IMR-90 (cell line): ENCODE results near the gene TSTD2. TPM values are rescaled to one million over a fixed set of nuclear protein-coding genes. Genes with fewer than 3 reads are reported as not detected.

Experiments
- ATAC-seq: fragments of 200-7000 bp; cut with Tn5 transposase; 2 replicates; pipeline ENCODE4 v1.9.1; 2020; ENCODE audit warnings: low read depth, mild to moderate bottlenecking, moderate library complexity
- BruUV-seq: library from RNA; stranded (reverse); fragments of 400-500 nt; replicated peaks from 2 replicates; lab custom pipeline; 2021; lab: Mats Ljungman, UMichigan
- CTCF ChIA-PET: fragments of 300-600 bp; formaldehyde crosslinking; extraction: SDS; loops from one replicate; lab custom pipeline; 2021; ENCODE audit warnings: antibody characterized with exemption; lab: Yijun Ruan, JAX
- POLR2A ChIA-PET: fragments of 300-600 bp; sonication (Branson Sonifier 250); formaldehyde crosslinking; loops from one replicate; lab custom pipeline; 2022; ENCODE audit warnings: antibody characterized with exemption; ENCODE audit not compliant: unreplicated experiment; lab: Charles Lee
- DNase-seq: peaks from one replicate; pipeline ENCODE4 v3.0.0; 2013
- H2AFZ ChIP-seq: replicated peaks from 2 replicates; pipeline ENCODE3; 2013; ENCODE audit warnings: low read length, mild to moderate bottlenecking; ENCODE audit not compliant: poor library complexity
- H2AK5ac ChIP-seq: 2 replicates; pipeline ENCODE4 v1.6.1; 2013; ENCODE audit warnings: low read depth, low read length, inconsistent platforms
- H2AK9ac ChIP-seq: replicated peaks from 2 replicates; pipeline ENCODE3; 2013; ENCODE audit warnings: mild to moderate bottlenecking, low read depth, low read length, moderate library complexity; ENCODE audit not compliant: poor library complexity
- H2BK120ac ChIP-seq: 2 replicates; pipeline ENCODE4 v1.6.1; 2013; ENCODE audit warnings: low read depth, low read length, inconsistent platforms
- H2BK15ac ChIP-seq: 3 replicates; pipeline ENCODE4 v1.6.1; 2013; ENCODE audit warnings: low read depth, low read length, inconsistent platforms
- H2BK20ac ChIP-seq: 2 replicates; pipeline ENCODE4 v1.6.1; 2013; ENCODE audit warnings: low read depth, mild to moderate bottlenecking, inconsistent platforms, low read length, moderate library complexity
- H2BK5ac ChIP-seq: 2 replicates; pipeline ENCODE4 v1.6.1; 2013; ENCODE audit warnings: mild to moderate bottlenecking, low read depth, low read length, inconsistent platforms; ENCODE audit not compliant: poor library complexity, severe bottlenecking
- H3K14ac ChIP-seq: replicated peaks from 2 replicates; pipeline ENCODE4 v1.6.1; 2013; ENCODE audit warnings: low read depth, low read length, inconsistent platforms
- H3K18ac ChIP-seq: 2 replicates; pipeline ENCODE4 v1.6.1; 2013; ENCODE audit warnings: low read depth, low read length, control low read depth
- H3K23ac ChIP-seq: 2 replicates; pipeline ENCODE4 v1.6.1; 2013; ENCODE audit warnings: low read depth, low read length, inconsistent platforms
- H3K27ac ChIP-seq: 2 replicates; pipeline ENCODE4 v1.5.1; 2013; ENCODE audit warnings: mild to moderate bottlenecking, control low read depth, low read length; ENCODE audit not compliant: insufficient read depth
- H3K27me3 ChIP-seq: 2 replicates; pipeline ENCODE4 v1.6.1; 2013; ENCODE audit warnings: low read length; ENCODE audit not compliant: control insufficient read depth, insufficient read depth
- H3K36me3 ChIP-seq: 2 replicates; pipeline ENCODE4 v1.6.1; 2013; ENCODE audit warnings: low read length, mixed read lengths; ENCODE audit not compliant: control insufficient read depth, insufficient read depth
- H3K4ac ChIP-seq: 2 replicates; pipeline ENCODE4 v1.6.1; 2013; ENCODE audit warnings: low read depth, low read length, inconsistent platforms
- H3K4me1 ChIP-seq: 2 replicates; pipeline ENCODE4 v1.6.1; 2013; ENCODE audit warnings: low read length, mixed read lengths; ENCODE audit not compliant: control insufficient read depth, insufficient read depth
- H3K4me2 ChIP-seq: 2 replicates; pipeline ENCODE4 v1.6.1; 2013; ENCODE audit warnings: low read depth, mild to moderate bottlenecking, control low read depth, low read length, moderate library complexity
- H3K4me3 ChIP-seq: 2 replicates; pipeline ENCODE4 v1.5.1; 2013; ENCODE audit warnings: low read depth, mild to moderate bottlenecking, control low read depth, low read length, moderate library complexity; ENCODE audit not compliant: insufficient read depth
- H3K56ac ChIP-seq: 2 replicates; pipeline ENCODE4 v1.6.1; 2013; ENCODE audit warnings: low read length, inconsistent platforms; ENCODE audit not compliant: insufficient read depth; ENCODE audit errors: extremely low read depth
- H3K79me1 ChIP-seq, 2 experiments: 2 replicates each; pipeline ENCODE4 v1.6.1; 2013; ENCODE audit warnings: low read length in 2 of 2, inconsistent platforms in 1 of 2, low read depth in 1 of 2
- H3K9ac ChIP-seq: 2 replicates; pipeline ENCODE4 v1.6.1; 2013; ENCODE audit warnings: low read depth, low read length, control low read depth
- H3K9me1 ChIP-seq: 2 replicates; pipeline ENCODE4 v1.6.1; 2013; ENCODE audit warnings: low read length, inconsistent platforms; ENCODE audit not compliant: insufficient read depth
- H3K9me3 ChIP-seq: 2 replicates; pipeline ENCODE4 v1.6.1; 2013; ENCODE audit warnings: low read length; ENCODE audit not compliant: control insufficient read depth, insufficient read depth
- H4K20me1 ChIP-seq: 2 replicates; pipeline ENCODE4 v1.6.1; 2013; ENCODE audit warnings: low read length, inconsistent platforms; ENCODE audit not compliant: insufficient read depth
- H4K5ac ChIP-seq: 2 replicates; pipeline ENCODE4 v1.6.1; 2013; ENCODE audit warnings: mild to moderate bottlenecking, low read depth, low read length, control low read depth
- H4K8ac ChIP-seq, 2 experiments: 2 replicates each; pipeline ENCODE4 v1.6.1; 2013; ENCODE audit warnings: low read depth in 2 of 2, low read length in 2 of 2, control low read depth in 1 of 2, inconsistent platforms in 1 of 2
- H4K91ac ChIP-seq: 2 replicates; pipeline ENCODE4 v1.6.1; 2013; ENCODE audit warnings: low read depth, low read length, inconsistent platforms; ENCODE audit not compliant: insufficient read depth
- BHLHE40 ChIP-seq: fragments of 150-350 bp; IDR thresholded peaks from 2 replicates; pipeline ENCODE4 v1.6.1; 2016; ENCODE audit warnings: mild to moderate bottlenecking, low read depth, low read length
- CEBPB ChIP-seq: IDR thresholded peaks from 2 replicates; pipeline ENCODE4 v1.6.1; 2012; ENCODE audit warnings: low read depth, low read length, improper control_type of control experiment
- CHD1 ChIP-seq: IDR thresholded peaks from 2 replicates; pipeline ENCODE4 v1.6.1; 2012; ENCODE audit warnings: low read depth, low read length, improper control_type of control experiment
- CTCF ChIP-seq: conservative IDR thresholded peaks from 2 replicates; pipeline ENCODE4 v1.5.1; 2012; ENCODE audit warnings: mild to moderate bottlenecking, low read depth, low read length, improper control_type of control experiment
- FOS ChIP-seq: fragments of 150-350 bp; IDR thresholded peaks from 2 replicates; pipeline ENCODE4 v1.6.1; 2016; ENCODE audit warnings: low read depth, low read length
- MAFK ChIP-seq: IDR thresholded peaks from 2 replicates; pipeline ENCODE4 v1.6.1; 2012; ENCODE audit warnings: low read depth, low read length, improper control_type of control experiment
- MAZ ChIP-seq: IDR thresholded peaks from 2 replicates; pipeline ENCODE4 v1.6.1; 2012; ENCODE audit warnings: low read depth, mild to moderate bottlenecking, low read length, improper control_type of control experiment, moderate library complexity, borderline replicate concordance
- MXI1 ChIP-seq: IDR thresholded peaks from 2 replicates; pipeline ENCODE4 v1.6.1; 2012; ENCODE audit warnings: low read depth, mild to moderate bottlenecking, low read length, moderate library complexity, borderline replicate concordance
- NFE2L2 ChIP-seq: fragments of 150-350 bp; IDR thresholded peaks from 2 replicates; pipeline ENCODE4 v1.6.1; 2016; ENCODE audit warnings: low read depth, mild to moderate bottlenecking, low read length
- POLR2A ChIP-seq: IDR thresholded peaks from 2 replicates; pipeline ENCODE4 v1.6.1; 2012; ENCODE audit warnings: mild to moderate bottlenecking, low read depth, low read length
- RAD21 ChIP-seq: IDR thresholded peaks from 2 replicates; pipeline ENCODE4 v1.6.1; 2012; ENCODE audit warnings: low read length, improper control_type of control experiment
- RCOR1 ChIP-seq: IDR thresholded peaks from 2 replicates; pipeline ENCODE4 v1.6.1; 2012; ENCODE audit warnings: mild to moderate bottlenecking, low read length, improper control_type of control experiment; ENCODE audit not compliant: insufficient replicate concordance
- RFX5 ChIP-seq: IDR thresholded peaks from 2 replicates; pipeline ENCODE4 v1.8.0; 2012; ENCODE audit warnings: low read depth, mild to moderate bottlenecking, low read length, moderate library complexity
- SMC3 ChIP-seq: fragments of 150-350 bp; IDR thresholded peaks from 2 replicates; pipeline ENCODE4 v1.6.1; 2016; ENCODE audit warnings: low read depth, mild to moderate bottlenecking, antibody characterized with exemption, low read length, moderate library complexity
- USF2 ChIP-seq: fragments of 150-350 bp; IDR thresholded peaks from 2 replicates; pipeline ENCODE4 v1.6.1; 2017; ENCODE audit warnings: mild to moderate bottlenecking, antibody characterized with exemption, low read length, low read depth
- WGBS, 2 experiments: methylation state at CpG; one replicate each; pipeline versions ENCODE4 v1.1.5 to v1.1.7; 2013; ENCODE audit warnings: missing lambda C conversion rate in 2 of 2; ENCODE audit not compliant: insufficient read length in 1 of 2; ENCODE audit errors: extremely low coverage in 2 of 2; 5-methylcytosine and 5-hydroxymethylcytosine counted together
- dilution Hi-C: fragments of 300-500 bp; cut with HindIII; formaldehyde crosslinking; loops from one replicate; pipeline ENCODE4 v1.14.3; 2018; ENCODE audit warnings: low sequenced_read_pairs; ENCODE audit not compliant: unreplicated experiment
- in situ Hi-C: fragments of 300-500 bp; cut with MboI; formaldehyde crosslinking; loops from 3 replicates; pipeline ENCODE4 v1.14.3; 2019; ENCODE audit warnings: low sequenced_read_pairs, inconsistent platforms, mixed read lengths
- intact Hi-C: fragments of 100-400 bp; cut with micrococcal nuclease; formaldehyde crosslinking; loops from 2 replicates; pipeline ENCODE4 v1.10.0; 2022
- polyA plus RNA-seq, 3 experiments: library from polyadenylated mRNA; depleted of rRNA; stranded (reverse); fragments of >200 nt; gene quantifications; 2 replicates each; pipeline ENCODE4 v1.2.3, GENCODE V29; 2012; ENCODE audit warnings: low replicate concordance in 1 of 3
- total RNA-seq: library from RNA; depleted of rRNA; stranded (reverse); fragments of >200 nt; gene quantifications from 2 replicates; pipeline ENCODE4 v1.2.3, GENCODE V29; 2012
- TF ChIP-seq, protein P1 (sequence below): fragments of 150-350 bp; IDR thresholded peaks from 2 replicates; pipeline ENCODE4 v1.6.1; 2016; ENCODE audit warnings: low read depth, mild to moderate bottlenecking, low read length, moderate library complexity, borderline replicate concordance

Gene TSTD2
- total and polyA plus RNA-seq, 2 of the 4 experiments (the other 2 are of a cell fraction) = 11.2 to 16.3 TPM

DNA sequence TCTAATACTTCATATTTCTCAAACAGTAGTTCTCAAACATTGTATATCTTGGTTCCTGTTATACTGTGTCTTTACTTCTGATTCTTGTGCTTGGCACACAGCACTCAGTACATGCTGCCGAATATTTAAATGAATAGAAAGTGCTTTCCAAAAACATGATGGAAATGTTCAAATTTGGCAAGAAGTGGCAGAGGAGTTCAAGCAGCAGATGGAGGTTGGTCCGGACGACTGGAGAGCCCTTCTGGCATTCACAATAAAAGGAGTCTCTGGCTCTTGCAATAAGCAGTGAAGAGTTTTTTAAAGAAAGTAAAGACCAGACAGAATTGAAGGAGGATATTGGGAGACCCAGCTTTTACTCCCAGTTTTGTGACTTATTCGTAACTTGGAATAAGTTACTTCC is 36.3 kb downstream of the TSTD2 start:
- Histone ChIP-seq H3K79me1 (no peaks in the 10 kb centered on the region), H3K4me3 (no peak overlapping the region), H3K9me1 (no peaks in the 10 kb centered on the region), H3K9me3 (no peaks in the 10 kb centered on the region), H3K4me2 (no peak overlapping the region), H4K91ac (no peak overlapping the region), H3K4me1 (no peaks in the 10 kb centered on the region; the same call in 1 of the 2 replicates), H3K9ac (no peak overlapping the region), H3K23ac (no peak overlapping the region), H3K18ac (no peak overlapping the region), H2BK20ac (no peak overlapping the region), H3K56ac (no peak overlapping the region), H4K5ac (no peak overlapping the region), H3K27me3 (no peaks in the 10 kb centered on the region; the same call in 1 of the 2 replicates), H2AFZ (no peak overlapping the region), H4K20me1 (no peaks in the 10 kb centered on the region), H2BK120ac (no peak overlapping the region), H4K8ac (no peak overlapping the region), H2BK5ac (no peak overlapping the region), H3K4ac (no peak overlapping the region), H2AK5ac (no peak overlapping the region), H3K27ac (no peak overlapping the region), H2BK15ac (no peak overlapping the region), H2AK9ac (no peak overlapping the region), H3K14ac (no peak overlapping the region), H3K36me3 (peaks cover 13% of the 10 kb centered on the region)
- no CpG with 5 or more reads among the region's 4 CpGs for WGBS, 2 experiments
- in situ Hi-C loops (no loop called here), intact Hi-C loops (loop anchor here (5.0 kb wide), 1 partner anchor 740 kb away; no protein-coding TSS in a partner anchor), dilution Hi-C loops (no loop called here)
- DNase-seq = no peak
- ATAC-seq = no peak
- no TSS peak for BruUV-seq
- CTCF ChIA-PET = interaction anchor here (0.6 to 6.6 kb wide), 2 partner anchors 124 to 128 kb away, joined by 3 to 119 read pairs; no protein-coding TSS in a partner anchor
- TF ChIP-seq CTCF (no peak), BHLHE40 (no peak), FOS (no peak), RAD21 (no peak), MXI1 (no peak), MAZ (no peak), SMC3 (no peak), MAFK (no peak), USF2 (no peak), CEBPB (no peak), RCOR1 (no peak), NFE2L2 (no peak), CHD1 (no peak), RFX5 (no peak), POLR2A (no peak)
- TF ChIP-seq, protein P1, sequence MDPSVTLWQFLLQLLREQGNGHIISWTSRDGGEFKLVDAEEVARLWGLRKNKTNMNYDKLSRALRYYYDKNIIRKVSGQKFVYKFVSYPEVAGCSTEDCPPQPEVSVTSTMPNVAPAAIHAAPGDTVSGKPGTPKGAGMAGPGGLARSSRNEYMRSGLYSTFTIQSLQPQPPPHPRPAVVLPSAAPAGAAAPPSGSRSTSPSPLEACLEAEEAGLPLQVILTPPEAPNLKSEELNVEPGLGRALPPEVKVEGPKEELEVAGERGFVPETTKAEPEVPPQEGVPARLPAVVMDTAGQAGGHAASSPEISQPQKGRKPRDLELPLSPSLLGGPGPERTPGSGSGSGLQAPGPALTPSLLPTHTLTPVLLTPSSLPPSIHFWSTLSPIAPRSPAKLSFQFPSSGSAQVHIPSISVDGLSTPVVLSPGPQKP = no peak
- POLR2A ChIA-PET = no interaction called here
